GM19438 (cell line): ENCODE measurements around the gene HEATR3.
"Not testable (repeated sequence)": the region's sequence is repeated elsewhere in the genome, so short reads cannot be mapped to it uniquely, and the experiment has no call there.

Source experiments
- ATAC-seq: cut with Tn5 transposase; IDR thresholded peaks from one replicate; pipeline ENCODE4 v1.9.1; 2021; ENCODE audit warnings: low read depth; ENCODE audit not compliant: unreplicated experiment

HEATR3 gene

GRCh38 chr16:50096791-50097190, 31.0 kb downstream of the HEATR3 start:
- no peak for ATAC-seq

GRCh38 chr16:50099957-50100648, 34.3 kb downstream of the HEATR3 start:
- ATAC-seq: no peak

DNA sequence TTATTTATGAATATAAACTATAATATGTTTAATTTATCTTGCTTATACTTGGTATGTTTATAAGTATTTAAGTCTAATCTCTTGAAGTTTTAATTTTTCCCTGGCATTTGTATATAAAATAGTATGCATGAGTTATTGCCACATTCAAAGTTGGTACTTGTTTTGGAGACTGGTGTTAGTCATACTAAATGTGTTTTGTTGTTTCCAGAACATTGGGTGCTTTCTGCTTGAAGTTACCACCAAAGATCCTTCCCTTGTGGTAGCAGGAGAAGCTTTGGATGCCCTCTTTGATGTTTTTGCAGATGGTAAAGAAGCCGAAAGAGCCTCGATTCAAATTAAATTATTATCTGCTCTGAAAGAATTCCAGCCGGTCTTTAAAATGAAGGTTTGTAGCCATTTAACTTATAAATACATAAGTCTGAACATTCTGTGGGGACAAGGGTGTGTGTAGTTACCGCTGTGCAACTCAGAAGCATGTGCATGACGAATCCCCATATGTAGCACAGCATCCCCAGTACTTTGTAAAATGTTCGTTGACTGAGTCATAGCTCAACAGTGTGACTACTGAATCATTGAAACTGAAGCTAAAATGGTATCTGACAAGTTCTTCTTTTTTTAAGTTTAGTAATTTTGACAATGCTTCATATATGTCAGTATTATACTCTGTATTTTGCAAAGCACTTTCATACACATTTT, 36.4 kb downstream of the HEATR3 start:
- no peak for ATAC-seq

- ATAC-seq: no peak
Observed at GRCh38 chr16:50103764-50104163, 38.0 kb downstream of the HEATR3 start.

DNA sequence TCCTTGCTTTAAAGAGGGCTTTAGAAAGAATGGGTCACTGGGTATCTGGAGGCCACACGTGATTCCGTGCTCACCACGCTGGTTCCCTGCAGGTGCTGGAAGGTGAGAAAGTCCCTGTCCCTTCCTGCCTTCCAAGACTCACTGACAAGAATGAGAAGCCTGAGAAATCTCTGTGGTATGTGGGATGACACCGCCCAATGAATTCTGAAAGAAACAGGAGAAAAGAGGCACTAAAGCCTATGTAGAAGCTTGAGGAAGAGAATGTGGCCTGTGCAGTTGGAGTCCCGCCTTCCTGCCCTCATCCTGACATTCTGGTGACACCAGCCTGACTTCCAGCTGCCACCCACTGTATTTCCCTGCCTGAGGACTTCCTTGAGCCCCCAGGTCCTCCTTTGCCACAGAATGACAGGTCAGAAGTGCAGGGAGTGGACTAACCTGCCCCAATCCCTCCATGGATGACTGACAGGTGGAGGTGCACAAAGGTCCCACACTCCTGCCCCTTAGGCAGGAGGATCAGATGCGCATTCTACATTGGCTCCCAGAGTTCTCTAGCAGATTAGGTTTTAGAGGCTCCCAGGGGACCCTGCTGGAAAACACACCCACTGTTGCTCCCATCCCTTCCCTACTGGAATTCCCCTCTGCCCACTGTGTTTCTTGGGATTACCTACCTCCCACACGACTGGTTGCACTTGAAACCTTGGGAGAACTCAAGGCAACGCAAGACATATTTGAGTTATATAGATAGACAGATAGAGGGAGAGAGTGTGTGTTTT, 48.8 kb downstream of the HEATR3 start:
- no peak for ATAC-seq

- no peak for ATAC-seq
Observed at GRCh38 chr16:50120711-50121110, 54.9 kb downstream of the HEATR3 start.

- ATAC-seq: no peak
Observed at GRCh38 chr16:50121278-50121677, 55.5 kb downstream of the HEATR3 start.

GRCh38 chr16:50121721-50122445, 56.1 kb downstream of the HEATR3 start:
- ATAC-seq: no peak

GRCh38 chr16:50123417-50123816, 57.6 kb downstream of the HEATR3 start:
- no peak for ATAC-seq

GRCh38 chr16:50124769-50125168, 59.0 kb downstream of the HEATR3 start:
- no peak for ATAC-seq

DNA sequence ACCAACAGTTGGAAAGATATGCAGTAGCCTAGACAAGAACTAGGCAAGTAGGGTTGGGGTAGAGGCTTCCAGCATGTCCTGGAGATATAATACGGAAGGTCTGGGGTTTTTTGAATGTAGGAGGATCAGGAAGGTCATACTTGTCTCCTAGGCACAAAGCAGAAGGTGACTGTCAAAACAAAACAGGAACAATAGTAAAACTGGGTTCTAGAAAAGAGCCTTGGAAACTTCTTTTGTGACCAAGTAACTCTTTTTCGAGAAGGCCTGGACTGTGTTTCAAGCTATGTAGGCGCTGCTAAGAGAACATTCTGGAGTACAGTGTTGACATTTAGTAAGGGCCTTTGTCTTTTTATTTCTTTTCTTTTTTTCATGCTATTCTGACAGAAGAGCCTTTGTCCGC, 60.4 kb downstream of the HEATR3 start:
- ATAC-seq: no peak

DNA sequence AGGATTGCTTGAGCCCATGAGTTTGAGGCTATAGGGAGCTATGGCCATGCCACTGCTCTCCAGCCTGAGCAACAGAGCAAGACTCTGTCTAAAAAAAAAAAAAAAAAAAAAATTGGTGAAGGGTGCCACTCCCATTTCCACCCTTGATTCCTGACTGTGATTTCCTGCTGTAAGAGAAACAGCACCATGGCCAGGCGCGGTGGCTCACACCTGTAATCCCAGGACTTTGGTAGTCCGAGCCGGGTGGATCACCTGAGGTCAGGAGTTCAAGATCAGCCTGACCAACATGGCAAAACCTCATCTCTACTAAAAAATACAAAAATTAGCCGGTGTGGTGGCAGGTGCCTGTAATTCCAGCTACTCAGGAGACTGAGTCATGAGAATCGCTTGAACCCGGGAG, 66.8 kb downstream of the HEATR3 start:
- ATAC-seq: not testable (repeated sequence)

GRCh38 chr16:50133214-50133613, 67.4 kb downstream of the HEATR3 start:
- ATAC-seq: no peak

- ATAC-seq: no peak
Observed at GRCh38 chr16:50136399-50136798, 70.6 kb downstream of the HEATR3 start.

DNA sequence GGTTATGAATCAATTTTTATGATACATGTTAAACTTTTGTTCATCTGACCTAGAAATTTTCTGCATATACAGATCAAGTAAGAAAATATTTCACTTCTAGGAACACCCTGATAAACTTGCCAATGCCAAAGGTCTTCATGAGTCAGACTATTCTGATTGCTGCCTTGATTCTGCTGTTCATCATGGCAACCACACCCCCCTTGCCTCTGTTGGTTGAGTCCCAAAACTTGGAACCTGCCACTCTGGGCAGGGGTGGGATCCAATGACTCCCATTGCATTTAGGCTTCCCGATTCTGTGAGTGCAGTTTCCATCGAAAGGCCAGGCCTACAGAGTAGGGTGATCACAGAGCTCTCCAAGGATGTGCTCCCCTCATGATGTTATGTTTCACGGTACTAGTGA, 71.5 kb downstream of the HEATR3 start:
- no peak for ATAC-seq

DNA sequence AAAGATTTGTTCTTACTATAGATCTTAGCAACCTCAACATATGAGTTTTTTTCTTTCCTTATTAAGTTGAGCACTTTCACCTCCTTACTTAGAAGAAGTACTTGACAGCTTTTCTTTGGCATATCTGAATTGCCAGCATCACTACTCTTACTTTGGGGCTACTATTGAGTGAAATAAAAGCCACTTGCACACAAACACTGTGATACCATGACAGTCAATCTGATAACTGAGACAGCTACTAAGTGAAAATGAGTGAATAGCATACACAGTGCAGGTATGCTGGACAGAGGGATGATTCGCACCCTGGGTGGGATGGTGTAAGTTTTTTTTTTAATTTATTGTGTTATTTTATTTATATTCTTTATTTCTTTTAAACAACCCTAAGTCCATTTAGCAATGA, 73.8 kb downstream of the HEATR3 start:
- ATAC-seq: no peak

- ATAC-seq: no peak
Observed at GRCh38 chr16:50144211-50144610, 78.4 kb downstream of the HEATR3 start.

GRCh38 chr16:50146479-50147435, 81.0 kb downstream of the HEATR3 start:
- no peak for ATAC-seq

GRCh38 chr16:50151322-50151721, 85.6 kb downstream of the HEATR3 start:
- no peak for ATAC-seq

DNA sequence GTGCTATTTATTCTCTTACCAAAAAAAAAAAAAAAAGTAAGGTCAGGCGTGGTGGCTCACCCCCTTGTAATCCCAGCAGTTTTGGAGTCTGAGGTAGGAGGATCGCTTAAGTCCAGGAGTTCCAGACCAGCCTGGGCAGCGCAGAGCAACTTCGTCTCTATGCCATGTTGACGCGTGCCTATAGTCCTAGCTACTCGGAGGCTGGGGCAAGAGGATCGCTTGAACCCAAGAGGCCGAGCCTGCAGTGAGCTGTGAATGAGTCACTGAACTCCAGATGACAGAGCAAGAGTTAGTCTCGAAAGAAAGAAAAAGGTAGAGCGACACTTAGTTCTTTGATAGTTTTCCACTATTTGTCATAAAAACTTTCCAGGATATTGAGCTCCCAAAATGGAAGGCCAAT, 86.0 kb downstream of the HEATR3 start:
- ATAC-seq: no peak
